Heart right ventricle (tissue), 16 donors: ENCODE measurements around the gene HLTF. TPM values are rescaled to one million over a fixed set of nuclear protein-coding genes. Genes with fewer than 3 reads are reported as not detected.
A peak's percentile ranks its signal among the peaks of the same experiment; 100 is the strongest.

Experiments
- ATAC-seq, 8 donors: fragments of 200-7000 bp; cut with Tn5 transposase; one replicate each; pipeline ENCODE4 v1.9.1; 2020; ENCODE audit warnings: mild to moderate bottlenecking in 8 of 8, moderate library complexity in 8 of 8, moderate number of reproducible peaks in 1 of 8
- DNase-seq, 2 donors: peaks; one replicate each; pipeline ENCODE4 v3.0.0-alpha.2; 2020
- H3K27ac ChIP-seq, 10 donors: fragments of 200-600 bp; sonication (generic) in 2 of 10; one replicate each; pipeline versions ENCODE4 v1.5.0 to v1.8.0; 2020 to 2022; ENCODE audit warnings: mild to moderate bottlenecking in 3 of 10
- H3K27me3 ChIP-seq, 7 donors: fragments of 200-600 bp; one replicate each; pipeline ENCODE4 v1.8.0; 2021 to 2022; ENCODE audit warnings: mild to moderate bottlenecking in 2 of 7
- H3K36me3 ChIP-seq, 9 donors: fragments of 200-600 bp; sonication (generic) in 1 of 9; one replicate each; pipeline versions ENCODE4 v1.5.0 to v1.8.0; 2020 to 2022; ENCODE audit warnings: mild to moderate bottlenecking in 2 of 9
- H3K4me1 ChIP-seq, 9 donors: fragments of 200-600 bp; sonication (generic) in 1 of 9; one replicate each; pipeline versions ENCODE4 v1.5.0 to v1.8.0; 2020 to 2022; ENCODE audit warnings: mild to moderate bottlenecking in 4 of 9
- H3K4me3 ChIP-seq, 10 donors: fragments of 200-600 bp; sonication (generic) in 2 of 10; one replicate each; pipeline versions ENCODE4 v1.5.0 to v1.8.0; 2020 to 2022; ENCODE audit warnings: mild to moderate bottlenecking in 7 of 10, moderate library complexity in 2 of 10
- H3K9me3 ChIP-seq, 11 donors: fragments of 200-600 bp in 10 of 11; sonication (generic) in 2 of 11; one replicate each; pipeline versions ENCODE4 v1.5.0 to v1.8.0; 2013 to 2022; ENCODE audit warnings: mild to moderate bottlenecking in 2 of 11, control low read depth in 1 of 11, moderate library complexity in 1 of 11
- WGBS, 2 donors: extraction: QIAGEN DNeasy Blood & Tissue Kit; methylation state at CpG; one replicate each; pipeline ENCODE4 v1.1.7; 2013; ENCODE audit warnings: inconsistent platforms in 1 of 2; 5-methylcytosine and 5-hydroxymethylcytosine counted together
- intact Hi-C, 10 donors: fragments of 100-400 bp; cut with DNase I; formaldehyde crosslinking; loops; one replicate each; pipeline versions ENCODE4 v1.11.1 to v1.14.2; 2022
- polyA plus RNA-seq, 2 donors: library from polyadenylated mRNA; stranded (reverse); fragments of 200-250 nt; gene quantifications; one replicate each; pipeline ENCODE4 v1.2.3, GENCODE V29; 2013
- total RNA-seq, 10 donors: library from RNA; stranded (reverse); fragmentation: NEBNext Ultra II Directional in 3 of 10; extraction: Animal tissue kit (Norgen Biotek cat#: 25700) in 3 of 10; gene quantifications; one replicate each; pipeline versions ENCODE4 v1.2.1 to v1.2.4, GENCODE V29; 2021 to 2023
- TF ChIP-seq, protein P1 (sequence below), 9 donors: fragments of 200-600 bp; sonication (generic) in 2 of 9; IDR thresholded peaks; one replicate each; pipeline versions ENCODE4 v1.5.0 to v1.8.0; 2021 to 2022; ENCODE audit warnings: antibody characterized with exemption in 9 of 9, mild to moderate bottlenecking in 5 of 9, moderate library complexity in 1 of 9
- donor health status: Arrhythmogenic right ventricular cardiomyopathy.
- donor health status: ischemic (EF 13 %, LVEDD 7.1; RV severe dilation, severe dysfunction).
- donor health status: healthy with polysubstance abuse.
- donor health status: DM: no; HTN: yes; CAD: no.
- donor health status: DM: no; HTN: no; CAD: no.
- donor health status: ischemic (EF 25% LVEDD 6.9; RV normal size, moderate dysfunction).
- donor health status: ischemic (EF 25% LVEDD 5.7; RV mildly dilated, moderate dysfunction).
- donor health status: healthy.
- donor health status: DM: yes; HTN: yes; CAD: no.
- donor health status: Ischemic cardiomyopathy.
- donor health status: ischemic (EF 35%, LVEDD 5.7; RV mildly dilated, moderate dysfunction).
- donor health status: nonischemic (EF 11% LVEDD 7.7; RV severe dilation, severe dysfunction).
- donor health status: DM: yes; HTN: yes; CAD: no.
- donor health status: PGD.
- donor health status: ischemic (EF 29% LVEDD 5.4; RV normal size, mild dysfunction).
- donor health status: nonischemic (EF 23%, LVEDD 6.1; RV moderate dilation, normal function).

Gene HLTF
- total and polyA plus RNA-seq, 12 donors, result 4.5 to 38.6 (median 26.0) TPM

DNA sequence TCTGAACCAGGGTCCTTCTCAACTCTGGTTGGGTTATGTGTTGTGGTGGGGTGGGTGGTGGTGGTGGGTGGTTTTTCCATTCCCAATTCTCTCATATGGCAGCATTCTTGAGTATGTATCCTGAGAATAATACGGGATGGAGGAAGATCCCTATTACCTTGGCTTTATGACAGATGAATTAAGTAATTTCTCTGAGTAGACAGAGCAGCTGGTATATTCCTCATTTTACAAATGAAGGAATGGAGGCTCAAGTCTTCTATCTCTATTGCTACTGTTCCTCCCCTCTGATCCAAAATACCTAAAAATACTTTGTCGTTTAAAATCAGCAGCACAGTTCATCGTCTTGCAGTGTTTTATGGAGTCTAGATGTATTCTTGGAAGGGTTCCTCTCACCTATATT, 84.6 kb downstream of the HLTF start:
- Histone ChIP-seq H3K36me3 (peaks cover 0 to 89% (median 12%) of the 10 kb centered on the region in 9 donors), H3K4me1 (peaks cover 4 to 65% (median 31%) of the 10 kb centered on the region in 9 donors), H3K4me3 (no peak overlapping the region), H3K27me3 (no peaks in the 10 kb centered on the region), H3K9me3 (no peaks in the 10 kb centered on the region), H3K27ac (no peak overlapping the region)
- intact Hi-C loops, result no loop called here
- WGBS, 2 donors, result 74 to 75% methylated on average over 3 of the region's 3 CpGs
- no peak for ATAC-seq
- DNase-seq, result no peak
- TF ChIP-seq, protein P1, sequence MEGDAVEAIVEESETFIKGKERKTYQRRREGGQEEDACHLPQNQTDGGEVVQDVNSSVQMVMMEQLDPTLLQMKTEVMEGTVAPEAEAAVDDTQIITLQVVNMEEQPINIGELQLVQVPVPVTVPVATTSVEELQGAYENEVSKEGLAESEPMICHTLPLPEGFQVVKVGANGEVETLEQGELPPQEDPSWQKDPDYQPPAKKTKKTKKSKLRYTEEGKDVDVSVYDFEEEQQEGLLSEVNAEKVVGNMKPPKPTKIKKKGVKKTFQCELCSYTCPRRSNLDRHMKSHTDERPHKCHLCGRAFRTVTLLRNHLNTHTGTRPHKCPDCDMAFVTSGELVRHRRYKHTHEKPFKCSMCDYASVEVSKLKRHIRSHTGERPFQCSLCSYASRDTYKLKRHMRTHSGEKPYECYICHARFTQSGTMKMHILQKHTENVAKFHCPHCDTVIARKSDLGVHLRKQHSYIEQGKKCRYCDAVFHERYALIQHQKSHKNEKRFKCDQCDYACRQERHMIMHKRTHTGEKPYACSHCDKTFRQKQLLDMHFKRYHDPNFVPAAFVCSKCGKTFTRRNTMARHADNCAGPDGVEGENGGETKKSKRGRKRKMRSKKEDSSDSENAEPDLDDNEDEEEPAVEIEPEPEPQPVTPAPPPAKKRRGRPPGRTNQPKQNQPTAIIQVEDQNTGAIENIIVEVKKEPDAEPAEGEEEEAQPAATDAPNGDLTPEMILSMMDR (IDR thresholded peaks at IDR 0.05), result no peak

DNA sequence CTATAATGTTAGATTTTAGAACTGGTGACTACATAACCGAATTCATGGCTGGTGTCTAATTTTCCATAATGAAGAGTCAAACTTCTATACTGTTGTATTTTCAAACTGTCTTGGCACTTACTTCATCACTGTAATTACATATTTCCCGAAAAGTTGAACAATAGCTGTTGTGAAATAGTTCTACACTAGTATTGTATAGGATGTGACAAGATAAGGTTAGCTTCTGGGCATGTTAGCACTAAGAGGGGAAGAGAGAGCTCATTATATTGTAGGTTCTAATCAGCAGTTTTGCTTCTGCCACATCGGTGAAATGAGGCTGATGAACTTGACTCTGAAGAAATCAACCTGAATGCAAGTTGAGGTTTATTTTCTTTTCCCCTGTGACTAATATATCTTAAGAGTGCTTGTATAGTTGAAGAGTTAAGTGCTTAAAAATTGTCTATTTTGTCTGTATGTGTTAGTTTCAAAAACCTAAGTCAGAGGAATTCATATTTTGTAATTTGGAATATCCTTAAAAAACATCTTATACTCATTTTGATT, 86.1 kb downstream of the HLTF start:
- Histone ChIP-seq H3K36me3 (peaks cover 0 to 89% (median 16%) of the 10 kb centered on the region in 9 donors), H3K27ac (peak overlapping the region in 6 of 10 donors; percentile 40 to 65 (median 58)), H3K9me3 (no peaks in the 10 kb centered on the region), H3K4me1 (peaks cover 4 to 66% (median 31%) of the 10 kb centered on the region in 9 donors), H3K27me3 (no peaks in the 10 kb centered on the region), H3K4me3 (no peak overlapping the region)
- intact Hi-C loops, result no loop called here
- ATAC-seq, result peak in 1 of 8 donors; percentile 38
- no peak for DNase-seq
- WGBS, 2 donors, result 55 to 56% methylated on average over 3 of the region's 3 CpGs
- TF ChIP-seq, protein P1 (IDR thresholded peaks at IDR 0.05), result no peak

DNA sequence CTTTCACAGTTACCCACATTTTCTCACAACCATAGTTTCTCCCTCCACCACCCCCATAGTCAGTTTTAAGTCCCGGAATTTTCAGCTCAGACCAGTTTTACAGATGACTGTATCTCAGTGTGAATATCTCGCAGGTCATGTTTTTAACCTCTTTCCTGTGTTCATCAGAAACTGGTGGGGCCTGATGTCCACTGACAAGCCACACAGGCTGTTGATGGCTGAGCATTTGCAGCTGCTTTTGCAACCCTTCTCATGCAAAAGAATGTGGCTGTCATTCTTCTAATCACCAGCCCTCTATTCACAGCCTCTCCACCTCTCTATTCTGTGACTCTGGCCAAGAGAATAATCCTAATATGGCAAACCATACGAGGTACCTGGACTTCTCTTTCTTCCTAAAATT, 86.5 kb downstream of the HLTF start:
- ATAC-seq, result peak in 6 of 8 donors; percentile 50 to 80 (median 65)
- peak overlapping the region in 7 of 10 donors; percentile 40 to 65 (median 59) for H3K27ac ChIP-seq

DNA sequence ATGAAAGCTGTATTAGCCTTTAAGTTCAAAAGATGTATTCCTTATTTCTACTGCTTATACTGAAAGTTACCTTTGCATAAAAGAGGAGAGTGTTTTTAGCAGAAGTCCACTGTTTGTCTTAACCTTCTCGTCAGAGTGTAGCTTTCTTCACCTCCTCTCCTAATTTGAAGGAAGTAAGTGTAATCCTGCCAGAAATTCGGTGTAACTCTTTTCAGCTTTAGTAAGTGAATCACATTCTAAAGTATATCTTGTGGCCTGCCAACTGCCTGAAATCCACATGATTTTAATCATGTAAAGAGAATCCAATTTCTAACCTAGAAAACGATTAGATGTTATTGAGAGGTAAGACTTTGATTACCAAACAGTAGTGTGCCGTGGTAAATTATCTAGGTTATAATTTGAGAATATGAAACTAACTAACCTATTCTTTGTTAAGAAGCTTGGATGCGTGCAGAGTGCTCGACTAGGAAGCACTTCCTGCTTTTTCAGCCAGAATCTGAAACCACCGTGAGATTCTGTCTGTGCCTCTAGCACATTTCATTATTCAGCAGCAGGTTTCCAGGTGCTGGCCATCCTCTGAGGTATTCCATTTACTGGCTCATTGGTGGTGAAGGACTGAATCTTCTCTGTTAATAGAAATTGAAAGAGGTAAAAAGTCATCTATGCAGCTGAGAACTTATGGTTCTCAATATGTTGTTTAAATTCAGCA, 87.5 kb downstream of the HLTF start:
- DNase-seq (no peak), ATAC-seq (peak in 1 of 8 donors; percentile 27)
- intact Hi-C loops, result loop anchor here in 1 of 10 donors (10.0 kb wide), 1 partner anchor 1606 kb away; the partner anchor contains the start of gene SELENOT
- H3K36me3 ChIP-seq, result peaks cover 0 to 91% (median 24%) of the 10 kb centered on the region in 9 donors
- WGBS, 2 donors, result 19 to 20% methylated on average over 7 of the region's 7 CpGs
- TF ChIP-seq, protein P1 (IDR thresholded peaks at IDR 0.05), result no peak
- H3K9me3 ChIP-seq, result no peaks in the 10 kb centered on the region
- peak overlapping the region in 7 of 10 donors; percentile 36 to 65 (median 57) for H3K27ac ChIP-seq
- peaks cover 4 to 52% (median 25%) of the 10 kb centered on the region in 9 donors for H3K4me1 ChIP-seq
- H3K4me3 ChIP-seq, result peak overlapping the region in 1 of 10 donors; percentile 6
- H3K27me3 ChIP-seq, result no peaks in the 10 kb centered on the region

More for the DNA sequence above, 86.5 kb downstream of the HLTF start:
- Histone ChIP-seq H3K4me3 (no peak overlapping the region), H3K4me1 (peaks cover 4 to 61% (median 30%) of the 10 kb centered on the region in 9 donors), H3K27me3 (no peaks in the 10 kb centered on the region), H3K36me3 (peaks cover 0 to 89% (median 19%) of the 10 kb centered on the region in 9 donors), H3K9me3 (no peaks in the 10 kb centered on the region)
- WGBS, 2 donors, result 35 to 66% methylated on average over 3 of the region's 3 CpGs
- DNase-seq, result no peak
- intact Hi-C loops, result loop anchor here in 1 of 10 donors (10.0 kb wide), 1 partner anchor 1605 kb away; the partner anchor contains the start of gene SELENOT
- TF ChIP-seq, protein P1 (IDR thresholded peaks at IDR 0.05), result no peak
